Neural progenitor cell (in vitro differentiated cells): ENCODE measurements around the gene ELL. TPM values are rescaled to one million over a fixed set of nuclear protein-coding genes. Genes with fewer than 3 reads are reported as not detected.

Source experiments
- DNase-seq: peaks from one replicate; pipeline ENCODE4 v3.0.0-alpha.2; 2016; ENCODE audit warnings: low spot score
- H2AFZ ChIP-seq: fragments of 200-600 bp; sonication (generic); replicated peaks from 2 replicates; pipeline ENCODE4 v1.6.1; 2016; ENCODE audit warnings: antibody characterized with exemption
- H3F3A ChIP-seq: fragments of 200-600 bp; sonication (generic); 2 replicates; pipeline ENCODE4 v1.6.1; 2016; ENCODE audit warnings: antibody characterized with exemption, low read depth
- H3K27ac ChIP-seq: fragments of 200-600 bp; sonication (generic); 2 replicates; pipeline ENCODE4 v1.5.1; 2016; ENCODE audit warnings: mild to moderate bottlenecking
- H3K27me3 ChIP-seq: fragments of 200-600 bp; sonication (generic); 2 replicates; pipeline ENCODE4 v1.6.1; 2016; ENCODE audit warnings: mild to moderate bottlenecking, moderate library complexity
- H3K36me3 ChIP-seq: fragments of 200-600 bp; sonication (generic); 2 replicates; pipeline ENCODE4 v1.5.1; 2016
- H3K4me1 ChIP-seq: fragments of 200-600 bp; sonication (generic); 2 replicates; pipeline ENCODE4 v1.6.1; 2016; ENCODE audit warnings: mixed run types
- H3K4me2 ChIP-seq: fragments of 200-600 bp; sonication (generic); 2 replicates; pipeline ENCODE4 v1.6.1; 2016
- H3K4me3 ChIP-seq: fragments of 200-600 bp; sonication (generic); 2 replicates; pipeline ENCODE4 v1.5.1; 2016
- H3K79me2 ChIP-seq: fragments of 200-600 bp; sonication (generic); 2 replicates; pipeline ENCODE4 v1.6.1; 2016; ENCODE audit warnings: low read depth
- H3K9ac ChIP-seq: fragments of 200-600 bp; sonication (generic); 2 replicates; pipeline ENCODE4 v1.6.1; 2016
- H3K9me3 ChIP-seq: fragments of 200-600 bp; sonication (generic); 2 replicates; pipeline ENCODE4 v1.5.1; 2016; ENCODE audit warnings: low read depth
- H4K20me1 ChIP-seq: fragments of 200-600 bp; sonication (generic); 2 replicates; pipeline ENCODE4 v1.6.1; 2016; ENCODE audit warnings: low read depth
- H3K27ac Mint-ChIP-seq: 3 replicates; pipeline ENCODE4 v1.8.0; 2021; ENCODE audit warnings: mixed read lengths
- H3K27me3 Mint-ChIP-seq: 2 replicates; pipeline ENCODE4 v1.8.0; 2022; ENCODE audit warnings: low read depth, mild to moderate bottlenecking, inconsistent platforms, moderate library complexity, mixed read lengths; ENCODE audit not compliant: insufficient read depth
- H3K36me3 Mint-ChIP-seq: 3 replicates; pipeline ENCODE4 v1.8.0; 2021; ENCODE audit warnings: mixed read lengths
- H3K4me1 Mint-ChIP-seq: 3 replicates; pipeline ENCODE4 v1.8.0; 2021; ENCODE audit warnings: mixed read lengths
- H3K4me3 Mint-ChIP-seq: 3 replicates; pipeline ENCODE4 v1.8.0; 2021; ENCODE audit warnings: mild to moderate bottlenecking, moderate library complexity, mixed read lengths
- H3K9me3 Mint-ChIP-seq: 3 replicates; pipeline ENCODE4 v1.8.0; 2020; ENCODE audit warnings: mixed read lengths
- CTCF ChIP-seq: fragments of 200-600 bp; sonication (generic); IDR thresholded peaks from 2 replicates; pipeline ENCODE4 v1.5.1; 2017; ENCODE audit warnings: antibody characterized with exemption, mild to moderate bottlenecking
- EZH2 ChIP-seq: fragments of 200-600 bp; sonication (generic); IDR thresholded peaks from 2 replicates; pipeline ENCODE4 v1.6.1; 2017; ENCODE audit warnings: antibody characterized with exemption, mild to moderate bottlenecking, moderate library complexity
- EZH2phosphoT487 ChIP-seq: fragments of 200-600 bp; sonication (generic); IDR thresholded peaks from 2 replicates; pipeline ENCODE4 v1.6.1; 2017; ENCODE audit warnings: antibody characterized with exemption
- total RNA-seq: library from RNA; depleted of rRNA; stranded (reverse); fragments of >200 nt; gene quantifications from 2 replicates; pipeline ENCODE4 v1.2.3, GENCODE V29; 2015; ENCODE audit warnings: low replicate concordance

Gene ELL
- total RNA-seq, 1 donor from 2014 or later: 2.9 TPM

DNA sequence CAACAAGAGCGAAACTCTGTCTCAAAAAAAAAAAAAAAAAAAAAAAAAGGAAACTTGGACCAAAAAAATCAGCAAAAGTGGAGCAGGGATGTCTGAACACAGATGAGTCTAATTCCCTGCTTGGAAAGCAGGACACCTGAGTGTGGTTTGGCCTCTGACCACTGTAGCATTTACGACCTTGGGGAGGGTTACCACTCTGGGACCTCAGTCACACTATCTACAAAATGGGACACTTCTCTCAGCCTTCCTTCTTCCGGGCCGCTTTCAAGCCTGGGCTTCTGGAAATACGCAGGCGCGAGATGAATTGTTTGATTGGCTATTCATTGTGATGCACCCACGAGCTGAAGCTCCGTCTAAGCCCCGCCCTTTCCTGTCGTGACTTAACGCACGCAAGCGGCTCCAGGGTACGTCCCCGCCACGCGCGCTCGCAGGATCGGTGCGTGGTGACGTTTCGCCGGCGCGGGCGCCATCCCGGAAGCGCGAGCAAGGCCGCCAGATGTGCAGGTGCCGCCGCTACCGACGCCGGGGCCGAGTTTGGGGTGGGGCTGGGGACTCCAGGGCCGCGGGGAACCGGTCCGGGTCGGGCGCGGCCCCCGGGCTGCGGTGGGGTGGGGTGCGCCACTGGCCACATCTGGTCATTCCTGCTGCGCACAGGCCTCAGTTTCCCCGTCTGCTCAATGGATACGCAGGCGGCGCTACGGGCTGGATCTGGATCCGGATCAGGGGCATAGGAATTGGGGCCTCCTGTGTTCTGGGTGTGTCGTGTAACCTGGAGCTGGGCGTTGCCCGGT, 35.7 kb upstream of the ELL start, which contains the start of gene KXD1:
Gene KXD1, plus strand, starts transcription at position 460 of the 791 bp plus-strand sequence. CDS start 4,187 bp downstream, outside the sequence.
- Histone ChIP-seq H3K79me2 (peaks cover 29% of the 10 kb centered on the region), H3K9ac (peak within 1 kb of the TSS; percentile 47), H4K20me1 (peaks cover 9% of the 10 kb centered on the region), H3F3A (peaks cover 20% of the 10 kb centered on the region), H3K4me1 (no peaks in the 10 kb centered on the region), H3K36me3 (no peaks in the 10 kb centered on the region), H3K4me2 (peak within 1 kb of the TSS; percentile 86), H2AFZ (peak within 1 kb of the TSS; percentile 78), H3K4me3 (peak within 1 kb of the TSS; percentile 67), H3K27ac (no peak within 1 kb of the TSS), H3K9me3 (no peaks in the 10 kb centered on the region), H3K27me3 (no peaks in the 10 kb centered on the region)
- H3K4me3 Mint-ChIP-seq: peak within 1 kb of the TSS; percentile 94
- H3K27me3 Mint-ChIP-seq: no peaks in the 10 kb centered on the region
- H3K36me3 Mint-ChIP-seq: no peaks in the 10 kb centered on the region
- H3K9me3 Mint-ChIP-seq: no peaks in the 10 kb centered on the region
- TF ChIP-seq EZH2: no peak
- no peak for TF ChIP-seq CTCF
- no peak for TF ChIP-seq EZH2phosphoT487
- H3K27ac Mint-ChIP-seq: peak within 1 kb of the TSS; percentile 78
- peak; percentile 94 for DNase-seq
- H3K4me1 Mint-ChIP-seq: peaks cover 8% of the 10 kb centered on the region

- Histone ChIP-seq H3K27ac (no peak overlapping the region), H3K27me3 (no peaks in the 10 kb centered on the region), H3K36me3 (no peaks in the 10 kb centered on the region), H3K79me2 (no peaks in the 10 kb centered on the region), H4K20me1 (no peaks in the 10 kb centered on the region), H3F3A (peaks cover 4% of the 10 kb centered on the region), H3K4me1 (no peaks in the 10 kb centered on the region), H2AFZ (no peak overlapping the region), H3K9ac (no peak overlapping the region), H3K9me3 (no peaks in the 10 kb centered on the region), H3K4me3 (no peak overlapping the region), H3K4me2 (no peak overlapping the region)
- H3K4me3 Mint-ChIP-seq: no peak overlapping the region
- no peak overlapping the region for H3K27ac Mint-ChIP-seq
- TF ChIP-seq EZH2 (no peak), EZH2phosphoT487 (no peak)
- H3K9me3 Mint-ChIP-seq: no peaks in the 10 kb centered on the region
- peaks cover 4% of the 10 kb centered on the region for H3K27me3 Mint-ChIP-seq
- no peak for DNase-seq
- H3K4me1 Mint-ChIP-seq: no peaks in the 10 kb centered on the region
- no peaks in the 10 kb centered on the region for H3K36me3 Mint-ChIP-seq
Observed at GRCh38 chr19:18551631-18552030, 29.8 kb upstream of the ELL start.

DNA sequence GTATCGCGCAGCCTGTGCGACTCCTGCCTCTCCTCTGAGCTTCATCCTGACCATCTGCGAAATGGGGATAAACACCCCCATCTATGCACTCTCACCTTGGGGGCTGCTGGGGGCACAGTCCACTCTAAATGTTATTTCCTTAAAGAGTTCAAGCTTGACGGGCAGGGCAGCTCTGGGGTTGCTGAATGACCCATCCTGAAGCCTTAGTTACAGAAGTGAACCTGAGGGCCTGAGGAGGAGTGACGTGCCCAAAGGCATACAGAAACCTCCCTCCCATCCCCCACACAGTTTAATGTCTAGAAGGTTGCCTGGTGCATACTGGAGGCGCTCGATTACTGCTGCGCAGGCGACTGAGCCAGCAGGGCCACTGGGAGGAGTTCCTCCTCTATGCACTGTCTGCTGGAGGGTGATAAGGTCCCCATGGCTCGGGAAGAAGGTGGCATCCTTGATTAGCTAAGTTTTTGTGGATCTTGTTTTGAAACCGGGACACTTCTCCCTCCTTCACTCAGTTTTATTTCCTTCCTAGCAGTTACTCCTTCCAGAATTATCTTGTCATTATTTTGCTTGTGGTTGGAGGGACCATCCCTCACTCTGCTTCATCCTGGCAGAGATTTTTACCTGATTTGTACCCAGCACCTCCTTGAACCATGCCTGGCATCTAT, 22.1 kb upstream of the ELL start:
- Histone ChIP-seq H2AFZ (peak overlapping the region; percentile 70), H3K27me3 (no peaks in the 10 kb centered on the region), H4K20me1 (peaks cover 10% of the 10 kb centered on the region), H3K4me3 (peak overlapping the region; percentile 87), H3K4me1 (peaks cover 5% of the 10 kb centered on the region), H3K79me2 (peaks cover 21% of the 10 kb centered on the region), H3K9me3 (no peaks in the 10 kb centered on the region), H3K9ac (no peak overlapping the region), H3F3A (peaks cover 12% of the 10 kb centered on the region), H3K27ac (no peak overlapping the region), H3K36me3 (no peaks in the 10 kb centered on the region), H3K4me2 (peak overlapping the region; percentile 87)
- TF ChIP-seq CTCF: no peak
- TF ChIP-seq EZH2phosphoT487: no peak
- TF ChIP-seq EZH2: no peak
- Mint-ChIP-seq H3K36me3 (peaks cover 3% of the 10 kb centered on the region), H3K27me3 (peaks cover 10% of the 10 kb centered on the region), H3K9me3 (no peaks in the 10 kb centered on the region), H3K4me1 (peaks cover 17% of the 10 kb centered on the region), H3K4me3 (peak overlapping the region; percentile 91), H3K27ac (peak overlapping the region; percentile 82)
- peak; percentile 70 for DNase-seq
